ENCODE measurements around the gene DNAJA1. TPM values are rescaled to one million over a fixed set of nuclear protein-coding genes. Genes with fewer than 3 reads are reported as not detected.

The DNAJA1 gene
- total RNA-seq, 4 donors from 2014 or later = 58.1 to 81.6 (median 72.3) TPM

GRCh38 chr9:33065157-33066076 lies 40.3 kb downstream of the DNAJA1 start:
- no peak overlapping the region for H3K4me3 ChIP-seq
- peaks cover 0 to 90% (median 12%) of the 10 kb centered on the region in 3 donors for H3K36me3 ChIP-seq
- H3K9me3 ChIP-seq = no peaks in the 10 kb centered on the region
- no peak overlapping the region for H3K27ac ChIP-seq
- peaks cover 0 to 16% (median 0%) of the 10 kb centered on the region in 4 donors for H3K4me1 ChIP-seq
- 80 to 87% methylated on average over 5 of the region's 5 CpGs for WGBS, 2 donors
- no peaks in the 10 kb centered on the region for H3K27me3 ChIP-seq
- DNase-seq (ENCODE audit: low spot score in 2 of 2) = no peak
- no peak for TF ChIP-seq CTCF (IDR thresholded peaks at IDR 0.05)
- TF ChIP-seq EP300 (IDR thresholded peaks at IDR 0.05) = no peak
- TF ChIP-seq POLR2A (IDR thresholded peaks at IDR 0.05) = no peak

DNA sequence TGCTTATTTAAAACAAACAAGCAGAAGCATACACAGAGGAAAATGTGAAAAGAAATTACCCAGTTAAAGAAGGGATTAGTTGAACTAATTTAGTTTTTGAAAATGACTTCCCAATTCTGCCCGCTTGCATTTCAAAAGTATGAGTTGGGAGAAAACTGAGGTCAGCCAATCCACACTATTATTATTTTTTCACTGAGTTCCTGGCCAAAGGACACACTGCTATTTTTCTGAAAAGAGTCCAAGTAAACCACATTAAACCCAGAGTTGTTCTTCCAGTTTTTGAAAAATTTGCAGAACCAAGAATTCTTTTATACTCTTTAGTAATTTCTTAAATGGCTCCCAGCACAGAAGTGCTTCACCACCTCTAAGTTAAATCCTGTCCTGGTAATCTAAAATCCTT lies 43.9 kb downstream of the DNAJA1 start:
- Histone ChIP-seq H3K4me1 (peaks cover 0 to 19% (median 0%) of the 10 kb centered on the region in 4 donors), H3K9me3 (no peaks in the 10 kb centered on the region), H3K4me3 (no peak overlapping the region), H3K36me3 (peaks cover 0 to 78% (median 4%) of the 10 kb centered on the region in 3 donors), H3K27ac (no peak overlapping the region), H3K27me3 (no peaks in the 10 kb centered on the region)
- 53 to 56% methylated on average over 1 of the region's 1 CpG for WGBS, 2 donors
- TF ChIP-seq CTCF (IDR thresholded peaks at IDR 0.05) (no peak), POLR2A (IDR thresholded peaks at IDR 0.05) (no peak), EP300 (IDR thresholded peaks at IDR 0.05) (no peak)
- no peak for DNase-seq (ENCODE audit: low spot score in 2 of 2)

- WGBS, 2 donors = 1% methylated on average over 52 of the region's 53 CpGs
- peak within 1 kb of the TSS; percentile 67 to 82 (median 74) for H3K4me3 ChIP-seq
- peaks cover 0 to 24% (median under 1%) of the 10 kb centered on the region in 3 donors for H3K36me3 ChIP-seq
- DNase-seq (ENCODE audit: low spot score in 2 of 2) = peak; percentile 93
- H3K27ac ChIP-seq = peak within 1 kb of the TSS; percentile 76 to 96 (median 94)
- peaks cover 0 to 33% (median 6%) of the 10 kb centered on the region in 4 donors for H3K4me1 ChIP-seq
- H3K9me3 ChIP-seq = no peaks in the 10 kb centered on the region
- H3K27me3 ChIP-seq = no peaks in the 10 kb centered on the region
- TF ChIP-seq EP300 (IDR thresholded peaks at IDR 0.05) = peak; percentile 88 to 97
- TF ChIP-seq CTCF (IDR thresholded peaks at IDR 0.05) = peak in 1 of 5 experiments; percentile 23
- TF ChIP-seq POLR2A (IDR thresholded peaks at IDR 0.05) = peak; percentile 57 to 86
Measured at GRCh38 chr9:33076046-33077004, 51.3 kb downstream of the DNAJA1 start, which contains the start of gene SMU1. Gene SMU1, minus strand, starts transcription at chr9:33076674. Its CDS starts 66 bp downstream, at chr9:33076608.

GRCh38 chr9:33080534-33080933 lies 55.5 kb downstream of the DNAJA1 start:
- peak overlapping the region in 2 of 4 donors; percentile 62 to 63 for H3K27ac ChIP-seq
- H3K4me1 ChIP-seq = peaks cover 0 to 25% (median 12%) of the 10 kb centered on the region in 4 donors
- peaks cover 0 to 3% (median 0%) of the 10 kb centered on the region in 4 donors for H3K9me3 ChIP-seq
- no peak overlapping the region for H3K4me3 ChIP-seq
- 61 to 63% methylated on average over 6 of the region's 6 CpGs for WGBS, 2 donors
- TF ChIP-seq CTCF (IDR thresholded peaks at IDR 0.05) (no peak), POLR2A (IDR thresholded peaks at IDR 0.05) (no peak), EP300 (IDR thresholded peaks at IDR 0.05) (no peak)
- no peaks in the 10 kb centered on the region for H3K36me3 ChIP-seq
- DNase-seq (ENCODE audit: low spot score in 2 of 2) = no peak
- H3K27me3 ChIP-seq = no peaks in the 10 kb centered on the region
